Astrocyte (in vitro differentiated cells and primary cell): ENCODE measurements around the gene PTPRU.

Experiments
- CTCF ChIP-seq: IDR thresholded peaks from 2 replicates; pipeline ENCODE4 v1.5.1; 2011; ENCODE audit warnings: low read depth, mild to moderate bottlenecking, inconsistent platforms, low read length, moderate library complexity; ENCODE audit not compliant: insufficient read depth
- EZH2 ChIP-seq: IDR thresholded peaks from 2 replicates; pipeline ENCODE4 v1.6.1; 2012; ENCODE audit warnings: mild to moderate bottlenecking, low read length, inconsistent platforms; ENCODE audit not compliant: insufficient read depth

GRCh38 chr1:29218223-29218622 is 18.1 kb upstream of the PTPRU start:
- TF ChIP-seq EZH2 = no peak
- no peak for TF ChIP-seq CTCF
